Measurements from ENCODE around the gene SDK1.
"Not testable (repeated sequence)": the region's sequence is repeated elsewhere in the genome, so short reads cannot be mapped to it uniquely, and the experiment has no call there.

The SDK1 gene

DNA sequence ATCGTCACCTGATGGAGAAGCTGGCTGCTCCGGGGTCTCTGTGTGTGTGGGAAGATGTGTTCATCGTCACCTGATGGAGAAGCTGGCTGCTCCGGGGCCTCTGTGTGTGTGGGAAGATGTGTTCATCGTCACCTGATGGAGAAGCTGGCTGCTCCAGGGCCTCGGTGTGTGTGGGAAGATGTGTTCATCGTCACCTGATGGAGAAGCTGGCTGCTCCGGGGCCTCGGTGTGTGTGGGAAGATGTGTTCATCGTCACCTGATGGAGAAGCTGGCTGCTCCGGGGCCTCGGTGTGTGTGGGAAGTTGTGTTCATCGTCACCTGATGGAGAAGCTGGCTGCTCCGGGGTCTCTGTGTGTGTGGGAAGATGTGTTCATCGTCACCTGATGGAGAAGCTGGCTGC lies 959.1 kb downstream of the SDK1 start:
- H3K9ac ChIP-seq (ENCODE audit: low read length); DNase-seq (ENCODE audit: low read depth); H3K9me3 ChIP-seq (ENCODE audit: control insufficient read depth, low read length); H3K4me3 ChIP-seq (ENCODE audit: low read length); H3K4me1 ChIP-seq (ENCODE audit: control insufficient read depth, insufficient read depth, low read length); H3K36me3 ChIP-seq (ENCODE audit: control insufficient read depth, insufficient read depth, low read length, severe bottlenecking); H3K27me3 ChIP-seq (replicated peaks; ENCODE audit: control insufficient read depth, insufficient read depth, low read length): not testable (repeated sequence)

DNA sequence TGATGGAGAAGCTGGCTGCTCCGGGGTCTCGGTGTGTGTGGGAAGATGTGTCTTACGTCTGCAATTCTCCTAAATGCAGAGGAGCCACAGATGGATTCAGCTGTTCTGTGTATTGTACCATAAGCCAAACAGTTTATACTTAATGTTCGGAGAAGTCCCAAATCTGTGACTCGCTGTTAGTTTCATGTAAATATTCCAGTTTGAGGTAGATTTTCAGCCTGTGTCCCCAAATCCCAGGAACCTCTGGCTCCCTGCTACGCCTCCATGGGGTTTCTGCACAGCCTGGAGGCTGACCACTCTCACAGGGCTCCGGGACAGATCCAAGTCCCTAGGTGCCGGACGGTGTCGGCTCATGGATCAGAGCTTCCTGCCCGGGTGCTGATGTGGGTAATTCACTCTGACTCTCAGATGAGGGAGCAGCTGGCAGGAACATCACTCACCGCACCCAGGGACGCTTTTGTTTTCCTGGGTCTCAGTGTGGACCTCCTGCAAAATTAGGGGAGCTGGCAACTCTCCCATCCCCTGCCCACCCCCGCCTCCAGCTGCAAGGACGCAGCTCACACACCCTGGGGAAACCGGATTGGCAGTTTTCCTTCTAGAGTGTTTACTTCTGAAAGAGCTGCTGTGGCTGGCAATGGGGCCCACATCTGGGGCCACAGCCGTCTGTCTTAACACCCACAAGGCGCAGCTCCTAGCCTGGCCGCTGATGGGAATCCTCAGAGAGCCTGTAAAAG lies 960.0 kb downstream of the SDK1 start:
- no peaks in the 10 kb centered on the region for H3K27me3 ChIP-seq (replicated peaks; ENCODE audit: control insufficient read depth, insufficient read depth, low read length)
- peaks cover 4% of the 10 kb centered on the region for H3K9me3 ChIP-seq (ENCODE audit: control insufficient read depth, low read length)
- DNase-seq (ENCODE audit: low read depth) = no peak
- no peak overlapping the region for H3K9ac ChIP-seq (ENCODE audit: low read length)
- no peaks in the 10 kb centered on the region for H3K4me1 ChIP-seq (ENCODE audit: control insufficient read depth, insufficient read depth, low read length)
- H3K4me3 ChIP-seq (ENCODE audit: low read length) = no peak overlapping the region
- no peaks in the 10 kb centered on the region for H3K36me3 ChIP-seq (ENCODE audit: control insufficient read depth, insufficient read depth, low read length, severe bottlenecking)

DNA sequence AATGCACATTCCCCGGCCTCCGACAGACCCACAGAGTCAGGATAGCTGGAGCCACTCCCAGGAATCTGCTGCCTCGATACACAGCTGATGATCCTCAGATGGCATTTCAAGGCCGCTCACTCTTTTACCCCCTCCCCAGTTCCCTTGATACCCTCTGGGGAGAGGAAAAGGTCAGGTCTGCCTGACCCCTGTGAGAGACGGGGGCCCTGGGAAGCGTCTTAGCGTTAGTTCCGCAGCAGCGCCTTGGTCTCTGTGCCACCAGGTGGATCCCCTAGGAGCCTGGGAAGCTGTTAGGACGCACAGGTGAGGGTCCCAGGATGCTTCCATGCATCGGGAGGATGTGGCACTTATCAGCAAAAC lies 960.5 kb downstream of the SDK1 start:
- Histone ChIP-seq H3K27me3 (replicated peaks; ENCODE audit: control insufficient read depth, insufficient read depth, low read length) (no peaks in the 10 kb centered on the region), H3K4me1 (ENCODE audit: control insufficient read depth, insufficient read depth, low read length) (no peaks in the 10 kb centered on the region), H3K9me3 (ENCODE audit: control insufficient read depth, low read length) (peaks cover 4% of the 10 kb centered on the region), H3K36me3 (ENCODE audit: control insufficient read depth, insufficient read depth, low read length, severe bottlenecking) (no peaks in the 10 kb centered on the region), H3K9ac (ENCODE audit: low read length) (no peak overlapping the region), H3K4me3 (ENCODE audit: low read length) (no peak overlapping the region)
- DNase-seq (ENCODE audit: low read depth) = no peak

DNA sequence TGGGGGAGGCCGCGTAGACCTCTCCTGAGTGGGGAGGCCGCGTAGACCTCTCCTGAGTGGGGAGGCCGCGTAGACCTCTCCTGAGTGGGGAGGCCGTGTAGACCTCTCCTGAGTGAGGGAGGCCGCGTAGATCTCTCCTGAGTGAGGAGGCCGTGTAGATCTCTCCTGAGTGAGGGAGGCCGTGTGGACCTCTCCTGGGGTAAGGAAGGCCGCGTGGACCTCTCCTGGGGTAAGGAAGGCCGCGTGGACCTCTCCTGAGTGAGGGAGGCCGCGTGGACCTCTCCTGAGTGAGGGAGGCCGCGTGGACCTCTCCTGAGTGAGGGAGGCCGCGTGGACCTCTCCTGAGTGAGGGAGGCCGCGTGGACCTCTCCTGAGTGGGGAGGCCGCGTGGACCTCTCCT lies 963.2 kb downstream of the SDK1 start:
- not testable (repeated sequence) for H3K9me3 ChIP-seq (ENCODE audit: control insufficient read depth, low read length); H3K36me3 ChIP-seq (ENCODE audit: control insufficient read depth, insufficient read depth, low read length, severe bottlenecking); H3K4me1 ChIP-seq (ENCODE audit: control insufficient read depth, insufficient read depth, low read length); H3K27me3 ChIP-seq (replicated peaks; ENCODE audit: control insufficient read depth, insufficient read depth, low read length); H3K9ac ChIP-seq (ENCODE audit: low read length); H3K4me3 ChIP-seq (ENCODE audit: low read length); DNase-seq (ENCODE audit: low read depth)

DNA sequence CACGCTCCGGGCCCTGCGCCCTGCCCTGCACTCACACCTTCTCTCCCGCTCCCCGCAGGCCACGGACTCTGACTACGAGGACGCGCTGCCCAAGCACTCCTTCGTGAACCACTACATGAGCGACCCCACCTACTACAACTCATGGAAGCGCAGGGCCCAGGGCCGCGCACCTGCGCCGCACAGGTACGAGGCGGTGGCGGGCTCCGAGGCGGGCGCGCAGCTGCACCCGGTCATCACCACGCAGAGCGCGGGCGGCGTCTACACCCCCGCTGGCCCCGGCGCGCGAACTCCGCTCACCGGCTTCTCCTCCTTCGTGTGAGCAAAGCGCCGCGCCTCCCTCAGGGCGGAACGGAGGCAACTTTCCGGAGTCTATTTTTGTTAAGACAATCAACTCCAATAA lies 964.0 kb downstream of the SDK1 start:
- Histone ChIP-seq H3K36me3 (ENCODE audit: control insufficient read depth, insufficient read depth, low read length, severe bottlenecking) (no peaks in the 10 kb centered on the region), H3K4me3 (ENCODE audit: low read length) (no peak overlapping the region), H3K9me3 (ENCODE audit: control insufficient read depth, low read length) (no peaks in the 10 kb centered on the region), H3K9ac (ENCODE audit: low read length) (no peak overlapping the region), H3K27me3 (replicated peaks; ENCODE audit: control insufficient read depth, insufficient read depth, low read length) (no peaks in the 10 kb centered on the region), H3K4me1 (ENCODE audit: control insufficient read depth, insufficient read depth, low read length) (no peaks in the 10 kb centered on the region)
- no peak for DNase-seq (ENCODE audit: low read depth)

DNA sequence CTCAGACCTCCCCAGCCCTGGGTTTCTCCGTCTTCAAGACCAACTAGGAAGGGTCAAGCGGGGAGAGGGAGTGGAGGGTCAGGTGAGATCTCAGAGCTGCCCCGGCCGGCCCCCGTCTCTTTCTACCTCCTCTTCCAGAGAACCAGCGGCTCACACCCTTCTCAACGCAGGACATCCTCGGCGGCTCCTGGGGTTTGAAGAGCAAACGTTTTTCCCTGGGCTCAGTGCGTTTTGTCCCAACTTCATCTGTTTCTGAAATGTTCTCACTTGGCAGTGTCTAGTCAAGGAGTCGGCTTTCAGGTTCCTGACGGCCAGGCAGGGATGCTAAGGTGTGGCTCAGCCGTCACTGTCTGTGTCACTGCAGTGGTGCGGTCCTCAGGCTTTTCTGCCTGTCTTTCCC lies 964.6 kb downstream of the SDK1 start:
- no peak for DNase-seq (ENCODE audit: low read depth)
- H3K9ac ChIP-seq (ENCODE audit: low read length) = no peak overlapping the region
- no peaks in the 10 kb centered on the region for H3K36me3 ChIP-seq (ENCODE audit: control insufficient read depth, insufficient read depth, low read length, severe bottlenecking)

DNA sequence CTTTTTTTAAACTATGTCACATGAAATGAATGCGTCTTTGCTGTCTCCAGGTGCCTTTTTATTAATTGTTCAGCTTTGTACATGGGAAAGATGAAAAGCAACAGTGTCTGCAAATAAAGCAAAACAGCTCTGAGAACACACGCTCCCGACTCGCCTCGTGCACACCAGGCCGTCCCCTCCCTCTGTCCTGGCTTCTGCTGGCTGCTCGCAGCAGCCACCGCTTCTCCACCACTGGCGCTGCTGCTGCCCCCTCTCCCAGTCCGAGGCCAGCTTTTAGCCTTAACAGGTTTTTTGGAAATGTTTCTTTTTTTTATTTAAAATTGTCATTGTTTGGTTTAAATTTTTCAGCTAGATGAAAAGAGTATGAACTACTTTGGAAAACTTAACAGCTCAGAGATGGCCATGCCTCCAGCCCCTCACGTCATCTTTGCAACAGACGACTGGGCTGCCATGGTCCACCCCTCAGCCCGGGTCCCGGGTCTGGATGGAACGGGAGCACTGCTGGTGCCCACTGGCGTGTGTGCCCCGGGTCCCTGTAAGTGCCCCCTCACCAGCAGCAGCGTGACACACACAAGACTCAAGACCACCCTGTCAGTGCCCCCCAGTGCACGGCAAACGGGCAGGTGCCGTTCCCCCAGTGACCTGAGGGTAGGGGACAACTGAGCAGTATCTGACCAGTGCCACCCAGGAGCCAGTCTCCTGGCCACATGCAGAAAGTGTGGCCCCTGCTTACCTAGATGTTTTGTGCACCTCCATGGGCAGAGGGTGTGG lies 965.4 kb downstream of the SDK1 start:
- DNase-seq (ENCODE audit: low read depth) = no peak

More for the DNA sequence above, 964.6 kb downstream of the SDK1 start:
- no peaks in the 10 kb centered on the region for H3K9me3 ChIP-seq (ENCODE audit: control insufficient read depth, low read length)
- no peaks in the 10 kb centered on the region for H3K27me3 ChIP-seq (replicated peaks; ENCODE audit: control insufficient read depth, insufficient read depth, low read length)
- no peaks in the 10 kb centered on the region for H3K4me1 ChIP-seq (ENCODE audit: control insufficient read depth, insufficient read depth, low read length)
- H3K4me3 ChIP-seq (ENCODE audit: low read length) = no peak overlapping the region

DNA sequence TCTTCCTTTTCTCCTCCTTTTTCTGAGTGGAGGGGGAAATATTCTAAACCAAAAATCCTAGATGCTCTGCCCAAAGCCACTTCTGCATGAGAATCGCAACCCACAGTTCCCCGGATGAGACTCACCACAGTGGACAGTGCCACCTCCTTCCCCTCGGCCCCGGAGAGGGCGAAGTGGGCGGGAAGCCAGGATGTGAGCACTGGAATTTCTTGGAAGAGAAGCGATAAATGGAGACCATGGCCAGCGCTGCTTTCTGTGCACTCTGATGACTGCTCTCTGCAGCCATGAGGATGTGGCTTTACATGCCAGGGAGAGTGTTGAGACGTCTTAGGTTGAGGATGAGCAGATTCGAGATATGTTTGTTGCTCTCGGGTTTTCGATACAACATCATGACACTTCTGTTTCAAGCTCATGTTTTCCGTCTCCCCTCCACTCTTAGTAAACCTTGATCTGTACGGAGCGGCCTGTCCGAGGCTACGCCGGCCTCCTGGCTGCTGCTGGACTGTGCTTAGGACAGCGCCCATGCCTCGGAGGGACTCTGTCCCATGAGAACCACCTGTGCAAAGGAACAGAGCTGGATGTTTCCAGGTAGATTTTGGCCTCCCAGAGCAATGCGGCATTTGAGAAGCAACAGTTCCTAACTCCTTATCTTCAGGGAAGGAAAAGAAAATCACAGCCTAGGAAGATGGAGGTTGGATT lies 966.4 kb downstream of the SDK1 start:
- H3K4me1 ChIP-seq (ENCODE audit: control insufficient read depth, insufficient read depth, low read length) = no peaks in the 10 kb centered on the region
- H3K27me3 ChIP-seq (replicated peaks; ENCODE audit: control insufficient read depth, insufficient read depth, low read length) = no peaks in the 10 kb centered on the region
- no peak for DNase-seq (ENCODE audit: low read depth)
- peaks cover 2% of the 10 kb centered on the region for H3K9me3 ChIP-seq (ENCODE audit: control insufficient read depth, low read length)
- H3K36me3 ChIP-seq (ENCODE audit: control insufficient read depth, insufficient read depth, low read length, severe bottlenecking) = no peaks in the 10 kb centered on the region
- H3K9ac ChIP-seq (ENCODE audit: low read length) = no peak overlapping the region
- H3K4me3 ChIP-seq (ENCODE audit: low read length) = no peak overlapping the region

More for the DNA sequence above, 965.4 kb downstream of the SDK1 start:
- Histone ChIP-seq H3K9me3 (ENCODE audit: control insufficient read depth, low read length) (peaks cover 2% of the 10 kb centered on the region), H3K4me1 (ENCODE audit: control insufficient read depth, insufficient read depth, low read length) (no peaks in the 10 kb centered on the region), H3K27me3 (replicated peaks; ENCODE audit: control insufficient read depth, insufficient read depth, low read length) (no peaks in the 10 kb centered on the region), H3K4me3 (ENCODE audit: low read length) (no peak overlapping the region), H3K36me3 (ENCODE audit: control insufficient read depth, insufficient read depth, low read length, severe bottlenecking) (no peaks in the 10 kb centered on the region), H3K9ac (ENCODE audit: low read length) (no peak overlapping the region)

DNA sequence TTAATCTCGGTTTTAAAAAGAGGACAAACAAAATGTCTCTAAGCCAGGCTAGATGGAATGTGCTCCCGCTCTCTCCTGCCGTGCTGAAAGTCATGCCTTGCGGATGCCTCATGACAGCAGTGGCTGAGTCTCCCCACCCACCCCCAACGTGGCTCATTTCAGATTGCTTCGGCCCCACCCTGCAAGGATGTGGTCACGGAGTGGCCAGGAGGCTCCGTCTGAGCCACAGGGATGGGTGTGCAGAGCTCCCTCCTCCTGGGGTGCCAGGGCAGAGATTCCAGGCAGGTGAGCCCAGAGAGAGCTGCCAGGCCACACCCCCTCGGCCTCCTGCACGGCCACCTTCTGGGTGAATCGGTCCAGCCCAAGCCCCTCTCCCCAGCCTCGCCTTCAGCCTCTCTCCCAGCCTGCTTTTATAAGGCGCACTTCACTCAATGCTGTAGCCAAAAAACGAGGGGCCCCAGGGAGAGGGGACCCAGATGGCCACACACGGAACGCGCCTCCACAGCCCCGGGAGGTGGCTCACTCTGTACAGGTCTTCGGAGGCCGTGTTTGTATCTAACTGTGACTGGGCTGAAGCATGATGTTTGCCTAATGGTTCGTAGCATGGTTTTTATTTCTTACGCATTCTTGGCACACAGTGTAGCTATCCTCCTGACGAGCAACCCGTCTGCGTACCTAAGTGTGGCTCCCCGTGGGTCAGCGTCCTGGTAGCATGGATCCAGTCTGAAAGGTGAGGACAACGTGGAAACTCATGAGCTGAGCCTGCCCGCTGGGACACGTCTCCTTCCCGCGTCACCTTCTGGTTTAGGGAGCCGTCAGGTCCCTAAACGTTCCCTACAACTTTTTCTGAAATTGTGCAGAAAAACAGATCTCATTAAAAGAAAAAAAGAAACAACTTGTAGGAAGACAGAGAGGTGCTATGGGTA lies 967.3 kb downstream of the SDK1 start:
- DNase-seq (ENCODE audit: low read depth) = no peak
- H3K27me3 ChIP-seq (replicated peaks; ENCODE audit: control insufficient read depth, insufficient read depth, low read length) = no peaks in the 10 kb centered on the region
- H3K36me3 ChIP-seq (ENCODE audit: control insufficient read depth, insufficient read depth, low read length, severe bottlenecking) = no peaks in the 10 kb centered on the region

DNA sequence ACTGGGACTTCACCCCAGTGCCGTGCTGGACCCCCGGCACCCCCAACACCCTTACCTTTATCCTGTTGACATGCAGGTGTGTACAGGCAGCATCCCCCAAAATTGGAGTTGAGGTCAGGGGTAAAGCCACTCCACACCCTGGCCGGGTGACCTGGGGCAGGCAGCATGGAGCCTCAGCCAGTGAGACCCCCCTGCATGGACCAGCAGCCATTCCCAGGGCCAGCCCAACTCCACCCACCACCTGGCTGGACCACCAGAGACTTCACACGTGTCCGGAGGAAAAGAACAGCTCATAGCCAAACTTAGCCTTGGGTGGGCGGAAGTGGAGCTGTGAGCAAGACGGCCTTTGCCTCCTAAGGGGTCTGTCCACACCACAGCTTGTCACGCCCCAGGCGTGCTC lies 968.0 kb downstream of the SDK1 start:
- DNase-seq (ENCODE audit: low read depth) = no peak
- Histone ChIP-seq H3K9me3 (ENCODE audit: control insufficient read depth, low read length) (peaks cover 5% of the 10 kb centered on the region), H3K4me1 (ENCODE audit: control insufficient read depth, insufficient read depth, low read length) (no peaks in the 10 kb centered on the region), H3K9ac (ENCODE audit: low read length) (no peak overlapping the region), H3K36me3 (ENCODE audit: control insufficient read depth, insufficient read depth, low read length, severe bottlenecking) (no peaks in the 10 kb centered on the region), H3K4me3 (ENCODE audit: low read length) (no peak overlapping the region), H3K27me3 (replicated peaks; ENCODE audit: control insufficient read depth, insufficient read depth, low read length) (no peaks in the 10 kb centered on the region)

More for the DNA sequence above, 967.3 kb downstream of the SDK1 start:
- Histone ChIP-seq H3K4me3 (ENCODE audit: low read length) (no peak overlapping the region), H3K4me1 (ENCODE audit: control insufficient read depth, insufficient read depth, low read length) (no peaks in the 10 kb centered on the region), H3K9me3 (ENCODE audit: control insufficient read depth, low read length) (peaks cover 2% of the 10 kb centered on the region), H3K9ac (ENCODE audit: low read length) (no peak overlapping the region)

Data from adipocyte (in vitro differentiated cells).